ENCODE data around the gene MRAP. TPM values are rescaled to one million over a fixed set of nuclear protein-coding genes. Genes with fewer than 3 reads are reported as not detected.

MRAP gene
- total and polyA plus RNA-seq, 9 of the 15 experiments (the other 6 are each of a cell fraction or from before 2014, with no cell fraction given), result 0.63 to 2.3 TPM; not detected in 7

DNA sequence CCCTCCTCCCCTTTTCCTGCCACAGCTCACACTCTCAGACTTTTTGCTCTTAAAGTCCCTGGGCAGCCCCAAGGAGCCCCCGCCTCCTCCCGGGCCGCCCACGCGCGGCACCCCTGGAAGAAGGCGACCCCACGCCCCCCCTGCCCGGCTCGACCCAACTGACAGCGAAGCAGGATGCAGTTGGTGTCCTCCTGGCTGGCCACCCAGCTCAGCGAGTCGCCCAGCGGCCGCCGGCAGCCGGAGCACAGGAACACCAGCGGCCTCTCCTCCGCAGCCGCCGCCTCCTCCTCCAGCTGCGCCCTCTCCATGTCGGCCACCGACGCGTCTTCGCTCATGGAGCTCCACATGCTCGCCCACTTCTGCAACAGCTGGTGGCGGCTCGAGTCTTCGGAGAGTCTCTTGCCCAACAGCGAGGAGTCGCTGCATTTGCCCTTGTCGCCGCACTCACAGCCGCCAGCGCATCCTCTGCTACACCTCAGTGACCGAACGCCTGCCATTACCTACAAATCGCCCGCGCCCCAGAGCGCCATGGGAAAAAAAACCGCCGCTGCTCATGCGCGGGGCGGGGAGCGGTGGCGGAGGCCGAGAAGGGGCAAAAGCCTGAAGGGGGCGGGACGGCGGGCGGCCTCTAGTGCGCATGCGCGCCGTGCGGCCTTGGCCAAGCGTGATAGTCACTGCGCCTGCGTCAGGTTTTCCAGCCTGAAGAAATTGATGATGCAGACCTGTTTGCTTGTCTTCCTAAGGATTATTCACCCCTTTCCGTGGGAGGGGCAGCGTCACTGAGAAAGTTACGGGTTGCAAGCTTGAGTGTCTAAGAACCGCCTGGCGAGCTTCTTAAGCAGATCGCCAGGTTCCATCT is 19.9 kb upstream of the MRAP start, which contains the start of gene MIS18A (continued):
- TF ChIP-seq HDAC1 (IDR thresholded peaks at IDR 0.05) (peak in 1 of 2 experiments; percentile 100; a peak in 3 of 4 replicates), TAF7 (tag; IDR thresholded peaks at IDR 0.05) (peak; percentile 86), ETV5 (CRISPR knock-in tag; IDR thresholded peaks at IDR 0.05; ENCODE audit: low read depth) (0 out of 2 replicates have a peak, but pooled peaks have one; percentile 46), NCOA2 (IDR thresholded peaks at IDR 0.05; ENCODE audit: partially characterized antibody in 2 of 2) (no peak), CEBPB (tag; IDR thresholded peaks at IDR 0.05) (no peak), ZFP1 (CRISPR knock-in tag; IDR thresholded peaks at IDR 0.05) (no peak), KAT8 (IDR thresholded peaks at IDR 0.05; ENCODE audit: low read depth) (no peak)
- TF ChIP-seq, protein P1, sequence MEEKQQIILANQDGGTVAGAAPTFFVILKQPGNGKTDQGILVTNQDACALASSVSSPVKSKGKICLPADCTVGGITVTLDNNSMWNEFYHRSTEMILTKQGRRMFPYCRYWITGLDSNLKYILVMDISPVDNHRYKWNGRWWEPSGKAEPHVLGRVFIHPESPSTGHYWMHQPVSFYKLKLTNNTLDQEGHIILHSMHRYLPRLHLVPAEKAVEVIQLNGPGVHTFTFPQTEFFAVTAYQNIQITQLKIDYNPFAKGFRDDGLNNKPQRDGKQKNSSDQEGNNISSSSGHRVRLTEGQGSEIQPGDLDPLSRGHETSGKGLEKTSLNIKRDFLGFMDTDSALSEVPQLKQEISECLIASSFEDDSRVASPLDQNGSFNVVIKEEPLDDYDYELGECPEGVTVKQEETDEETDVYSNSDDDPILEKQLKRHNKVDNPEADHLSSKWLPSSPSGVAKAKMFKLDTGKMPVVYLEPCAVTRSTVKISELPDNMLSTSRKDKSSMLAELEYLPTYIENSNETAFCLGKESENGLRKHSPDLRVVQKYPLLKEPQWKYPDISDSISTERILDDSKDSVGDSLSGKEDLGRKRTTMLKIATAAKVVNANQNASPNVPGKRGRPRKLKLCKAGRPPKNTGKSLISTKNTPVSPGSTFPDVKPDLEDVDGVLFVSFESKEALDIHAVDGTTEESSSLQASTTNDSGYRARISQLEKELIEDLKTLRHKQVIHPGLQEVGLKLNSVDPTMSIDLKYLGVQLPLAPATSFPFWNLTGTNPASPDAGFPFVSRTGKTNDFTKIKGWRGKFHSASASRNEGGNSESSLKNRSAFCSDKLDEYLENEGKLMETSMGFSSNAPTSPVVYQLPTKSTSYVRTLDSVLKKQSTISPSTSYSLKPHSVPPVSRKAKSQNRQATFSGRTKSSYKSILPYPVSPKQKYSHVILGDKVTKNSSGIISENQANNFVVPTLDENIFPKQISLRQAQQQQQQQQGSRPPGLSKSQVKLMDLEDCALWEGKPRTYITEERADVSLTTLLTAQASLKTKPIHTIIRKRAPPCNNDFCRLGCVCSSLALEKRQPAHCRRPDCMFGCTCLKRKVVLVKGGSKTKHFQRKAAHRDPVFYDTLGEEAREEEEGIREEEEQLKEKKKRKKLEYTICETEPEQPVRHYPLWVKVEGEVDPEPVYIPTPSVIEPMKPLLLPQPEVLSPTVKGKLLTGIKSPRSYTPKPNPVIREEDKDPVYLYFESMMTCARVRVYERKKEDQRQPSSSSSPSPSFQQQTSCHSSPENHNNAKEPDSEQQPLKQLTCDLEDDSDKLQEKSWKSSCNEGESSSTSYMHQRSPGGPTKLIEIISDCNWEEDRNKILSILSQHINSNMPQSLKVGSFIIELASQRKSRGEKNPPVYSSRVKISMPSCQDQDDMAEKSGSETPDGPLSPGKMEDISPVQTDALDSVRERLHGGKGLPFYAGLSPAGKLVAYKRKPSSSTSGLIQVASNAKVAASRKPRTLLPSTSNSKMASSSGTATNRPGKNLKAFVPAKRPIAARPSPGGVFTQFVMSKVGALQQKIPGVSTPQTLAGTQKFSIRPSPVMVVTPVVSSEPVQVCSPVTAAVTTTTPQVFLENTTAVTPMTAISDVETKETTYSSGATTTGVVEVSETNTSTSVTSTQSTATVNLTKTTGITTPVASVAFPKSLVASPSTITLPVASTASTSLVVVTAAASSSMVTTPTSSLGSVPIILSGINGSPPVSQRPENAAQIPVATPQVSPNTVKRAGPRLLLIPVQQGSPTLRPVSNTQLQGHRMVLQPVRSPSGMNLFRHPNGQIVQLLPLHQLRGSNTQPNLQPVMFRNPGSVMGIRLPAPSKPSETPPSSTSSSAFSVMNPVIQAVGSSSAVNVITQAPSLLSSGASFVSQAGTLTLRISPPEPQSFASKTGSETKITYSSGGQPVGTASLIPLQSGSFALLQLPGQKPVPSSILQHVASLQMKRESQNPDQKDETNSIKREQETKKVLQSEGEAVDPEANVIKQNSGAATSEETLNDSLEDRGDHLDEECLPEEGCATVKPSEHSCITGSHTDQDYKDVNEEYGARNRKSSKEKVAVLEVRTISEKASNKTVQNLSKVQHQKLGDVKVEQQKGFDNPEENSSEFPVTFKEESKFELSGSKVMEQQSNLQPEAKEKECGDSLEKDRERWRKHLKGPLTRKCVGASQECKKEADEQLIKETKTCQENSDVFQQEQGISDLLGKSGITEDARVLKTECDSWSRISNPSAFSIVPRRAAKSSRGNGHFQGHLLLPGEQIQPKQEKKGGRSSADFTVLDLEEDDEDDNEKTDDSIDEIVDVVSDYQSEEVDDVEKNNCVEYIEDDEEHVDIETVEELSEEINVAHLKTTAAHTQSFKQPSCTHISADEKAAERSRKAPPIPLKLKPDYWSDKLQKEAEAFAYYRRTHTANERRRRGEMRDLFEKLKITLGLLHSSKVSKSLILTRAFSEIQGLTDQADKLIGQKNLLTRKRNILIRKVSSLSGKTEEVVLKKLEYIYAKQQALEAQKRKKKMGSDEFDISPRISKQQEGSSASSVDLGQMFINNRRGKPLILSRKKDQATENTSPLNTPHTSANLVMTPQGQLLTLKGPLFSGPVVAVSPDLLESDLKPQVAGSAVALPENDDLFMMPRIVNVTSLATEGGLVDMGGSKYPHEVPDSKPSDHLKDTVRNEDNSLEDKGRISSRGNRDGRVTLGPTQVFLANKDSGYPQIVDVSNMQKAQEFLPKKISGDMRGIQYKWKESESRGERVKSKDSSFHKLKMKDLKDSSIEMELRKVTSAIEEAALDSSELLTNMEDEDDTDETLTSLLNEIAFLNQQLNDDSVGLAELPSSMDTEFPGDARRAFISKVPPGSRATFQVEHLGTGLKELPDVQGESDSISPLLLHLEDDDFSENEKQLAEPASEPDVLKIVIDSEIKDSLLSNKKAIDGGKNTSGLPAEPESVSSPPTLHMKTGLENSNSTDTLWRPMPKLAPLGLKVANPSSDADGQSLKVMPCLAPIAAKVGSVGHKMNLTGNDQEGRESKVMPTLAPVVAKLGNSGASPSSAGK (IDR thresholded peaks at IDR 0.05), result peak; percentile 82
- TF ChIP-seq, protein P2, sequence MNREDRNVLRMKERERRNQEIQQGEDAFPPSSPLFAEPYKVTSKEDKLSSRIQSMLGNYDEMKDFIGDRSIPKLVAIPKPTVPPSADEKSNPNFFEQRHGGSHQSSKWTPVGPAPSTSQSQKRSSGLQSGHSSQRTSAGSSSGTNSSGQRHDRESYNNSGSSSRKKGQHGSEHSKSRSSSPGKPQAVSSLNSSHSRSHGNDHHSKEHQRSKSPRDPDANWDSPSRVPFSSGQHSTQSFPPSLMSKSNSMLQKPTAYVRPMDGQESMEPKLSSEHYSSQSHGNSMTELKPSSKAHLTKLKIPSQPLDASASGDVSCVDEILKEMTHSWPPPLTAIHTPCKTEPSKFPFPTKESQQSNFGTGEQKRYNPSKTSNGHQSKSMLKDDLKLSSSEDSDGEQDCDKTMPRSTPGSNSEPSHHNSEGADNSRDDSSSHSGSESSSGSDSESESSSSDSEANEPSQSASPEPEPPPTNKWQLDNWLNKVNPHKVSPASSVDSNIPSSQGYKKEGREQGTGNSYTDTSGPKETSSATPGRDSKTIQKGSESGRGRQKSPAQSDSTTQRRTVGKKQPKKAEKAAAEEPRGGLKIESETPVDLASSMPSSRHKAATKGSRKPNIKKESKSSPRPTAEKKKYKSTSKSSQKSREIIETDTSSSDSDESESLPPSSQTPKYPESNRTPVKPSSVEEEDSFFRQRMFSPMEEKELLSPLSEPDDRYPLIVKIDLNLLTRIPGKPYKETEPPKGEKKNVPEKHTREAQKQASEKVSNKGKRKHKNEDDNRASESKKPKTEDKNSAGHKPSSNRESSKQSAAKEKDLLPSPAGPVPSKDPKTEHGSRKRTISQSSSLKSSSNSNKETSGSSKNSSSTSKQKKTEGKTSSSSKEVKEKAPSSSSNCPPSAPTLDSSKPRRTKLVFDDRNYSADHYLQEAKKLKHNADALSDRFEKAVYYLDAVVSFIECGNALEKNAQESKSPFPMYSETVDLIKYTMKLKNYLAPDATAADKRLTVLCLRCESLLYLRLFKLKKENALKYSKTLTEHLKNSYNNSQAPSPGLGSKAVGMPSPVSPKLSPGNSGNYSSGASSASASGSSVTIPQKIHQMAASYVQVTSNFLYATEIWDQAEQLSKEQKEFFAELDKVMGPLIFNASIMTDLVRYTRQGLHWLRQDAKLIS (CRISPR knock-in tag; IDR thresholded peaks at IDR 0.05), result no peak
- TF ChIP-seq, protein P3, sequence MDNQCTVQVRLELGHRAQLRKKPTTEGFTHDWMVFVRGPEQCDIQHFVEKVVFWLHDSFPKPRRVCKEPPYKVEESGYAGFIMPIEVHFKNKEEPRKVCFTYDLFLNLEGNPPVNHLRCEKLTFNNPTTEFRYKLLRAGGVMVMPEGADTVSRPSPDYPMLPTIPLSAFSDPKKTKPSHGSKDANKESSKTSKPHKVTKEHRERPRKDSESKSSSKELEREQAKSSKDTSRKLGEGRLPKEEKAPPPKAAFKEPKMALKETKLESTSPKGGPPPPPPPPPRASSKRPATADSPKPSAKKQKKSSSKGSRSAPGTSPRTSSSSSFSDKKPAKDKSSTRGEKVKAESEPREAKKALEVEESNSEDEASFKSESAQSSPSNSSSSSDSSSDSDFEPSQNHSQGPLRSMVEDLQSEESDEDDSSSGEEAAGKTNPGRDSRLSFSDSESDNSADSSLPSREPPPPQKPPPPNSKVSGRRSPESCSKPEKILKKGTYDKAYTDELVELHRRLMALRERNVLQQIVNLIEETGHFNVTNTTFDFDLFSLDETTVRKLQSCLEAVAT (IDR thresholded peaks at IDR 0.05), result peak in 1 of 2 experiments; percentile 72; a peak in 1 of 4 replicates

Data from K562 (cell line).